AG20443 (cell line): ENCODE measurements around the gene S1PR2.
"Not testable (repeated sequence)": the region's sequence is repeated elsewhere in the genome, so short reads cannot be mapped to it uniquely, and the experiment has no call there.

Experiments
- DNase-seq: peaks from one replicate; pipeline ENCODE4 v3.0.0; 2012; ENCODE audit warnings: low spot score, mixed read lengths

S1PR2 gene

DNA sequence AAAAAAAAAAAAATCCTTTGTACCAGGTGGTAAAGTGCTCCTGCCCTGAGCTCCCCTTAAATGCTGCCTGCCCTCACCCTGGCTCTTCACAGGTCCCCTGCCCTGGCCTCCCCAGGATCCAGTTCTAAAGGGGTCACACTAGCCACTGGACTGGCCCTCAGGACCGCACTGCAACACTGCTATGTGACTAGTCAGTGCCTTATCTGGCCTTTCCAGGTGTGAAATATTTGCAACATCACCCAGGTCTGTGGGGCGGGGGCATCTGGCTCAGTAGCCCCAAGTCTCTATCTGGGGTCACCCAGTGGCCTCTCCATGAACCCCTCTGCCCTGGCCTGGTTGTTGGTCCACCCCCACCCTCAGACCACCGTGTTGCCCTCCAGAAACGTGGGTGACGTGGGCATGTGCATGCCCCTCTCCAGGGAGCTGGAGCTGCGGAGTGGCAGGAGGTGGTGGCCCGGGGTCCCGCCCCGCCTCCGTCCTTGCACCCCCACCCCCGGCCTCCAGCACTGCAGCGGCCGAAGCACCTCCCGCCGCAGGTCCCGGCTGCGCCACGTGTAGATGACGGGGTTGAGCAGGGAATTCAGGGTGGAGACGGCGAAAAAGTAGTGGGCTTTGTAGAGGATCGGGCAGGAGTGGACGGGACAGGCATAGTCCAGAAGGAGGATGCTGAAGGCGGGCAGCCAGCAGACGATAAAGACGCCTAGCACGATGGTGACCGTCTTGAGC lies 7.5 kb downstream of the S1PR2 start:
- no peak for DNase-seq

DNA sequence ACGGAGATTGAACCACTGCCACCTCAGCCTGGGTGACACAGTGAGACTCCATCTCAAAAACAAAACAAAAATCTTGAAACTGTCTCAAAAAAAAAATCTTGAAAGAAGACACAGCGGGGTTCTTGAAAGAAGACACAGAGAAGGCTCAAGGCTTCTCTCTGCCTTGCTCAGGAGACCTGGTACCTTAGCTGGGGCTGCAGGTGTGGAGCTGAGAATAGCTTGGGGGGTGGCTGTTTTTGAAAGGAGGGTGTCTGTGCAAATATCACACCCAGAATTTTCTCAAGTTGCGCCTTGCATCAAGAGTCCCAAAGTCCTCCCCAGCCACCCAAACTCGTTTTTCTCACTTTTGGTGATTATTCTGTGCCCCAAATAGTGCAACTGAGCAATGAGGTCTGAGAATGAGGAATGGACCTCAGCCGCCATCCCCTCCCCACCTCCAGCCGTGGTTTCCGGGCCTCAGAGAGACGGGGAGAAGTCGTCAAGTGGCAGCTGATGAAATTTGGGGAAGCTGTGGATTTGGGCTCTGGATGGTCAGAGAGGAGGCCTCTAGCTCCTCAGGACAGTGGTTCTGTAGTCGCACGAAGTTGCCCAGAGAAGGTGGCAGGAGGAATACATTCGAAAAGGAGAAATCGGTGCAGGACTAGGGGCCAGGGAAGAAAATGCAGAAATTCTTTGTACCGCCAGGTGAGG lies 8.8 kb downstream of the S1PR2 start:
- DNase-seq = no peak

DNA sequence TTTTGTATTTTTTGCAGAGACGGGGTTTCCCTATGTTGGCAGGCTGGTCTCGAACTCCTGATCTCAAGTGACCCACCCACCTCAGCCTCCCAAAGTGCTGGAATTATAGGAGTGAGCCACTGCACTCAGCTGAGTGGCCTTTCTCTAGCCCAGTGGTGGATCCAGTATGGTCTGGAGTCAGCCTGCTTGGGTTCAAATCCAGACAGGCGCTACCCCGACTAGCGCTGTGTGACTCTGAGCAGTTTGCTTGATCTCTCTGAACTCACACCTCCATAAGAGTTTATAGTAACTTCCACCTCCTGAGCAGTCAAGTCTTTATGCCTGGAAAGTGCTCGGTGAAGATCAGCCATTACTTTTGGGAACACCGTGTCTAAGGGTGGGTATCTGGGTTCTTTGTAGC lies 10.4 kb downstream of the S1PR2 start:
- DNase-seq = no peak

DNA sequence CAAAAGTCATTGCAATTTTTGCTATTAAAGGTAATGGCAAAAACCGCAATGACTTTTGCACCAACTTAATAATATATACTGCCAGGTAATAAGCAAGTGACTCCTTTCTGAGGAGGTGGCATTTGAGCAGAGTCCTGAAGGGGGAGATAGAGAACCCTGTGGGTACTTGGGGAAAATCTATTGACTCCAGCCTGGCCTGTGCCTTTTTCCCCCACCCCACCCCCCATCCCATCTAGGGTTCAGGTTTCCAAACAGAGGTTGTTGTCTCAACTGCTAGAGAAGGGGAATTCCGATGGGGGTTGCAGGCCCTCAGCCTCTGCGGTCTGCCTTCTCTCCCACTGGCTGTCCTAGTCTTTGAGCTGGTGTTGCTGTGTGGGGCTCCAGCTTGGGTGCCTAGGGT lies 11.5 kb downstream of the S1PR2 start:
- peak; percentile 17 for DNase-seq

DNA sequence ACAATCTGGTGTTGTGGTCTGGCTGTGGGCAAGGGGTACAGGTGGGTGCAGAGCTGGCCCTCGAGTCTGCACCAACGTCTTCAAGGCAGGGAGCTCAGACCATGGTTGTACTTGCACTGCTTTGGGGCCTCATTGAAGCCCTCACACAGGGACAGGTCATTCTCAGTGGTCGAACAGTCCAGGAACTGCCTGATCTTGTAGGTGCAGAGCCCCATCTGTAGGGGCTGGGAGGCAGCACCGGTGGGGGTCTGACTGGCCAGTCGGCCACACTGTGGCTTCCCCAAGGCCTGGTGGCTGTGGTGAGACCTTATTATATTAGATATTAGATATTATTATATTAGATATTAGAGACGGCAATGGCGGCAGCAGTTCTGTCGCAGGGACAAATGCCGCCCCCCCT lies 14.0 kb downstream of the S1PR2 start:
- no peak for DNase-seq

DNA sequence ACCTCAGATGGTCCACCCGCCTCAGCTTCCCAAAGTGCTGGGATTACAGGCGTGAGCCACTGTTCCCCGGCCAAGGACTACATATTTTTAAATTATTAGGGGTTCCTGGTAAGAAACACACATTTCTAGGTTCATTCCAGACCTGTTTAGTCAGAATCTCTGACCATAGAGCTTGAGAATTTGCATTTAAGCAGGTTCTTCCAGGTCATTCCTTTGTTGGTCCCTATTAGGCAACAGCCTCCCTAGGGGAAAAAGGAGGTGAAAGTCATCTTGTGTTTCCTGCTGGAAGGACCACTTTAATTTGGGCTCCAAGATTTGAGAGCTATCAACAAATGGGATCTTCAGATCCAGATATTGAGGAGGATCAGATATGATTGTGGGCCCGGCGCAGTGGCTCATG lies 16.3 kb downstream of the S1PR2 start:
- peak; percentile 20 for DNase-seq

DNA sequence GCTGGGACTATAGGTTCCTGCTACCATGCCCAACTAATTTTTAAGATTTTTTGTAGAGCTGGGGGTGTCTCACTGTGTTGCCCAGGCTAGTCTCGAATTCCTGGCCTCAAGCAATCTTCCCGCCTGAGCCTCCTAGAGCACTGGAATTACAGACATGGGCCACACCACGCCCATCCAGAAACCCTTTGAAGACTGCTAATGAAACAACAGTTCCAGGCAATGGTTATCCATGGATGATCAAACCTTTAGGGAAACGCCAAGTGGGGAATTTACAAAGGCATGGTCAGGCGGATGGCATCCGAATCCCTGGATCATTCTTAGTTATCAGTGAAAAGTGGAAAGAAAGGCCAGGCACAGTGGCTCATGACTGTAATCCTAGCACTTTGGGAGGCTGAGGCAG lies 19.4 kb downstream of the S1PR2 start:
- no peak for DNase-seq

DNA sequence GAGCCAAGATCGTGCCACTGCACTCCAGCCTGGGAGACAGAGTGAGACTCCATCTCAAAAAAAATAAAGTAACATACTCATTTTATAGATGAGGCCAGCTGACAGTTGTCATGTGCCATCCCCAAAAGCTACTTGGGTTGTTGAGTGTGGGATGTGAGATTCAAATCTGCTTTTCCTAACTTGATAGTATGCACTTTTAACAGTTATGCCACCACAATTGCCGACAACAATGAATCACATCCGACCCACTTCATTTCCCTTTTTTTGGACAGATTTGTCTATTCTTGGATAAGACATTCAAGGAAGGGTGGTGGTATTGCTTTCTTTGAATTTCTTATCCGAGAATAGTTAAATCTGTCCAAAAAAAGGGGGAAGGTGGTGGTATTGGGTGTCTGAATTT lies 20.1 kb downstream of the S1PR2 start:
- DNase-seq = no peak

DNA sequence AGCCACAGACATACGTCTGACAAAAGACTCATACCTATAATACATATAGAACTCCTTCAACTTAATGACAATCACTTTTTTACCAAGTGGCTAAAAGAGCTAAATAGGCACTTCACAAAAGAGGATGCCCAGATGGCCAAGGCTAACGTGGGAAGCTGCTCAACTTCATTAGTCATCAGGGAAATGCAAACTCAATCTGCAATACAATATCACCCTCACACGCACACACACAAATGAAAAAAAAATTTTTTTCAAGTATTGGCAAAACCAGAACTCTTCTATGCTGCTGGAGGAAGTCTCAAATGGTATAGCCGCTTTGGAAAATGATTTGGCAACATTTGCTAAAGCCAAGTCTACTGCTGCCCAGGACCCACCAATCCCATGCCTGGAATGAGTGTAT lies 21.8 kb downstream of the S1PR2 start:
- peak; percentile 45 for DNase-seq

DNA sequence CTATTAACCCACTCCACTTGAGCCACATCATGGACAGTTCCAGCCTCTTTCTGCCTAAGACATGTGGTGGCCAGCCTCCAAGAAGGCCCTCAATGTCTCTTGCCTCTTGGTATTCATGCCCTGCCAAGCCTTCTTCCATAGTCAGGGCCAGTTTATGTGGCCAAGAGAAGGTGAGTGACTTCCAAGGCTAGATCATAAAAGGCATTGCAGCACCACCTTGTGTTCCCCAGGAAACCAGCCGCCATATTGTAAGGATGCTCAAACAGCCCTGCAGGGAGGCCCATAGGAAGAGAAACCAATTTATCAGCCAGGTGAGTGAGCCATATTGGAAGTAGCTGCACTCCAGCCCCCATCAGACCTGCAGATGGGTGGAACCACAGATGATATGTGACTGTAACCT lies 24.1 kb downstream of the S1PR2 start:
- no peak for DNase-seq

DNA sequence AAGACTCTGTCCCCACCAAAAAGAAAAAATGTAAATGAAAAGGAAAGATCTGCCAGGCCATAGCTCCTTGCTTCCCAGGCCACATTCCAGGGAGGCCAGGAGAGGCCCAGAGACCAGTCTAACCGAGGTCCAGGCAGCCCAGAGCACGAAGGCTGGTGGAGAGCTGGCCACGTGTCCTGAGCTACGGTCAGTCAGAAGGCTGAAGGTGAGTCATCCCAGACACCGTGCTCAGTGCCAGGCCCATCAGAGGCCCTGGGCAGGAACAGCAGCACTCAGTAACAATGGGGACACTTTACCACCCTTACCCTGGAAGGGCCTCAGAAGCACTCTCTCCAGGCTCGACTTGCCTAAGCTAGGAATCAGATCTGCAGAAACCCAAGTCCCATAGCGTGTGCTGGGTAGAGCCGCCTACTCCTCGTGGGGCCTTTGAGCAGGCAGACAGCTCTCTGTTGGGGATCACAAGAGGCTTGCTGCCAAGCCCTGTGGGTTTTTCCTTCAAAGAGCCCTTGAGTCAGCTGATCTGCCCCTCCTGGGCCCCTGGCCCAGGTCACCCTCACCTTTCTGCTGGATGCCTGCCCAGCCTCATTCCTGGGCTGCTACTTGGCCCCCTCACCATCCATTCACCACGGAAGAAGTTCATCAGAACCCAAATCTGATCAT lies 24.8 kb downstream of the S1PR2 start:
- DNase-seq = peak; percentile 80

DNA sequence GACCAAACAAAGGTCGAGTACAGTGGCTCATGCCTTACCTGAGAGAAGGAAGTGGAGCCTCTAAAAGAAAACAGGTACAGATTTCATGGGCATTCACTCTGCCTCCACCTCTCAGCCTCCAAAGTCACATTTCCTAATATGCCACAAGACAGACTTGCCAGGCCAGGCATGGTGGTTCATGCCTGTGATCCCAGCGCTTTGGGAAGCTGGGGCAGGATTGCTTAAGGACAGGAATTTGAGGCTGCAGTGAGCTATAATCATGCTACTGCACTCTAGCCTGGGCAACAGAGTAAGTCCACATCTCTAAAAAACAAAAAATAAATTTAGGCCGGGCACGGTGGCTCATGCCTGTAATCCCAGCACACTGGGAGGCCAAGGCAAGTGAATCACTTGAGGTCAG lies 25.5 kb downstream of the S1PR2 start:
- DNase-seq = no peak

DNA sequence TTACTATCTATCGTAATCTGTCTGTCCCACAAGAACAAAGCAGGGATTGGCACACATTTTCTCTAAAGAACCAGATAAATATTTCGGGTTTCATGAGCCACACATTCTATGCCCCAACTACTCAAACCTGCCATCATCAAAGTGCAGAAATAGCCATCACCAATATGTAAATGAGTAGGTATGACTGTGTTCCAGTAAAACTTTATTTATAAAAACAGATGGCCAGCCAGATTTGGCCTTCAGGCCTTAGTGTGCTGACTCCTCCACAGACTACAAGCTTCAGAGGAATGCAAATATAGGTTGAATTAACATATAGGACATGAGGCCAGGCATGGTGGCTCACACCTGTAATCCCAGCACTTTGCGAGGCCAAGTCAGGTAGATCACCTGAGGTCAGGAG lies 27.4 kb downstream of the S1PR2 start:
- DNase-seq = no peak

DNA sequence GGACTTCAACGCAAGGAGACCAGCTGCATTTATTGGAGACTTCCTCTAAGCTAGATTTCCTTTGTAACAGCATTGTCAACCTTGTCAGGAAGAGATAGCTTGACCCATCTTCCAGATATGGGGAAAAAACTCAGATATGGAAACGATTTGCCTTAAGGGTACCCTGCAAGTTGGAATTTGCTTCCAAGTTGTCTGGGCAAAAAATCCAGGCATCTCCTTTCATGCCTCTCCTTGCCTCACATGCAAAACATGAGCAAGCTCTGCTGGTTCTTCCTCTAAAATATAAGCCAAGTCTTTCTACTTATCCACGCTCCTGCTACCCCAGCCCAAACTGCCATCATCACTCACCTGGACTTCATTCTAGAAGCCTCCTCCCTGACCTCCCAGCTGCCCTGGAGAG lies 30.0 kb downstream of the S1PR2 start:
- DNase-seq = no peak

DNA sequence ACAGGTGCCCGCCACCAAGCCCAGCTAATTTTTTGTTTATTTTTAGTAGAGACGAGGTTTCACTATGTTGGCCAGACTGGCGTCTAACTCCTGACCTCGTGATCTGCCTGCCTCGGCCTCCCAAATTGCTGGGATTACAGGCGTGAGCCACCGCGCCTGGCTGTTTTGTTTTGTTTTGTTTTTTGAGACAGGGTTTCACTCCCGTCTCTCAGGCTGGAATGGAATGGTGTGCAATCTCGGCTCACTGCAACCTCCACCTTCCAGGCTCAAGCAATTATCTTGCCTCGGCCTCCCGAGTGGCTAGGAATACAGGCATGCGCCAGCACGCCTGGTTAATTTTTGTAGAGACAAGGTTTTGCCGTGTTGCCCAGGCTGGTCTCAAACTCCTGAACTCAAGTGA lies 31.0 kb downstream of the S1PR2 start:
- not testable (repeated sequence) for DNase-seq

DNA sequence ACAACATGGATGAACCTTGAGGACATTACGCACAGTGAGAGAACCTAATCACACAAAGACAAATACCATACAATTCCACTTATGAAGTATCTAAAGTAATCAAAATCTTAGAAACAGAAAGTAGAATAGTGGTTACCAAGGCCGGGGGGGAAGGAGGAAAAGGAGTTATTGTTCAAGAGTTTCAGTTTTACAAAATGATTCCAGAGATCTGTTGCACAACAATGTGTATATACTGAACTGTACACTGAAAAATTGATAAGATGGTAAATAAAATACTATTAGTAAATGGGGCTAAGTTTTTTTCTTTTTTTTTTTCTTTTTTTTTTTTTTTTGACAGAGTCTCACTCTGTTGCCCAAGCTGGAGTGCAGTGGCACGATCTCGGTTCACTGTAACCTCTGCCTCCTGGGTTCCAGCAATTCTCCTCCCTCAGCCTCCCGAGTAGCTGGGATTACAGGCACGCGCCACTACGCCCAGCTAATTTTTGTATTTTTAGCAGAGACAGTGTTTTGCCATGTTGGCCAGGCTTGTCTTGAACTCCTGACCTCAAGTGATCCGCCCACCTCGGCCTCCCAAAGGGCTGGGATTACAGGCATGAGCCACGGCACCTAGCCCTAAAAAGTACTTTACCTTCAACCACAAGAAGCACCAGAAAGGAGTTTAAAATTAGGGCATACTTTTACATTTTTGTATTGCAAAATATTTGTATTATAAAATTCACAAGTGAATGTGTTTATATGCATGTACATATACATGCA lies 32.1 kb downstream of the S1PR2 start:
- DNase-seq = not testable (repeated sequence)

DNA sequence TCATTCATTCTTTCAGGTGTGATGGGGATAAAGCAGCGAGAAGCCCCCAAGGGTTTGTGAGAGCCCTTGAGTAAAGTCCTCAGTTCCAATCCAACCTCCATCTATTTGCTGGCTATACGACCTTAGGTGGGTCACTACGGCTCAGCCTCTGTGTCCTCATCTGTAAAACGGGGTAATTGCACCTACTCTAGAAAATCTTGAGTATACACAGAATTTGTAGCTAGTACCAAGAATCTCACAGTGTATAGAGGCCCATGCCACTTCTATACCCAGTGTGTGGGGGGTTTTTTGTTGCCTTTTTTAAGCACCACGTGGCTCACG lies 36.0 kb downstream of the S1PR2 start:
- no peak for DNase-seq

DNA sequence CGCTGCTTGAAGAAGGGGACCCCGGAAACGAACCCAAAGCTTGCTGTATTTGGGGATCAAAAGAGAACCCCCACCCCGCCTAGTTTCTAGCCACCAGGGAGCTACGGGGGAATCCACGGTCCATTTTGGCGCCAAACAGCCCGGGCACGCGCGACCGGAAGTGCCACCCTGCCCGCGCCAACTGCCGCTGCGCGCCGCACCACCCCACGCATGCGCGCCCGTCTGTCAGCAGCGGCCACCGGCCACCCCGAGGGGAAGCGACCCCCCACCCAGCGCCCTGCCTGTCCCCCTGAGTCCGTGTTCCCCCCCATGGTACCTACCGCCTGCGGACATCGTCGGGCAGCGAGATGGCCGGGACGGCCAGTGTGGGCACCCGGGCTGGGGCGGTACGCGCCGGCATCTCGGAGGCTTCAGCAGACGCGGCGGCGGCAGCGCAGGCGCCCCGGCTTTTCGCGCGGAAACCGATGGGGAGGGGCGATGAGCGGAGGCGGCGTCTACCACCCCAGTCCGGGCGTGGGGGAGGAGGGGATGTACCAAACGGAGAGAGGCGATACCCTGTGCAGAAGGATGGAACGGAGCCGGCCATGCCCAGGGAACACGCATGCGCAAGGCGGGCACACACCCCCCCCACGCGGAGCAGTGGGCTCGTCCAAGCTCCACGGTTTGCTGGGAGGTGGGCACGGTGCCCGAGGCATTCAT lies 36.5 kb downstream of the S1PR2 start, which contains the start of gene DNMT1:
Gene DNMT1, minus strand, starts transcription at position 454 of the 699 bp plus-strand sequence. Its CDS starts 54 bp downstream, at position 400.
- DNase-seq = peak; percentile 100

DNA sequence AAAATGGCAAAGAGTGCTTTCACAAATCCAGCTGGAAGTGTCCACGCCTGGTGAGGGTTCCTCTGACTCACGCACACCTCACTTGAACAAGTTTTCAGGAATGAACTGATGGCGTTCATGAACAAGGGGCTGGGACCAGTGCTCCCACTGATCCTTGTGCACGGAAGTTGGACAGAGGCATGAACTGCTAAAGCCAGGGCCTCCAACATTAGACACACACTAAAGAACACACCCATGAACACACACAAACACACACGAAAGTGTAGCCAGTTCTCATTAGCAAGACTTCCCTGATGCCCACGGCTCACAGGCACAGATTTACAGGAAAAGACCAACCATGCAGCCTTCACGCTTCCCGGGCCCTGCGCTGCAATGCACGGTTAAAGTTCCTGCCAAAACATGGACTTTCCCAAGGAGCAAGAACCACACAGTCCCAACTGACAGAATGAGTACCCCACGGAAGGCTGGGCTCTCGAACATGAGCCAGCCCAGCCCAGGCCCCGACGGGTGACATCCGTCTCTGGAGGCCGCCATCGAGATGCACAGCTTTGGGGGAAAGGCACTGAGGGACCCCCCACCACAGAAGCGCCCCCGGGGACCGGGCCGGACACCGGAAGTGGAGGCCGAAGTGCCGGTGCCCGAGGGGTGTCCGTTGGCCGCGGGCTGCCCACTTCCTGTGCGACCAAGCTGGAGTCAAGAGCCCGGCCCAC lies 37.2 kb downstream of the S1PR2 start:
- DNase-seq = peak; percentile 60

DNA sequence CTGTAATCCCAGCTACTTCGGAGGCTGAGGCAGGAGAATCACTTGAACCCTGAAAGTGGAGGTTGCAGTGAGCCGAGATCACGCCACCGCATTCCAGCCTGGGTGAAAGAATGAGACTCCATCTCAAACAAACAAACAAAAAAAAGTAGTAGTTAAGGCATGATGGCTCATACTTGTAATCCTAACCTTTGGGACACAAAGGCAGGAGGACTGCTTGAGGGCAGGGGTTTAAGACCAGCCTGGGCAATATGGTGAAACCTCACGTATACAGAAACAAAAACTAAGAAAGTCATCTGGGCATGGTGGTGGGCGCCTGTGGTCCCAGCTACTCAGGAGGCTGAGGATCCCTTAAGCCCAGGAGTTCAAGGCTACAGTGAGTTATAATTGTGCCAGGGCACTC lies 38.2 kb downstream of the S1PR2 start:
- no peak for DNase-seq

DNA sequence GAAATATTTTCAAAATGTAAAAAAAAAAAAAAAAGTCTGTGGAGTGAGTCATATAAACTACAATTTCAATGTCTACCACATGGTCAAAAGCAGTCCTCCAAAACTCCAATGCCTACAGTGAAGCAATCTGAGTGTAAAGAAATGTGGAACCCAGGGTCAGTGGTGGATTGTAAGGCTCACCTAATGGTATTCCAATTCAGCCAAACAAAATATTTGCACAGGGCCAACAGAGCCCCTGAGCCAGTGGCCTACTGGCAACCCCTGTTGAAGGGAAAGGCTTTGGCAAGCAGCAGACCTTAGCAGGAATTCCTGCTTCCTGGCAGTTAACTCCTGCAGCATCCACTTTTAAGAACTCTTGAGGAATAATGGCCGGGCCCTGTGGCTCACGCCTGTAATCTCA lies 39.8 kb downstream of the S1PR2 start:
- DNase-seq = peak; percentile 42
